HEK293 (cell line): ENCODE results near the gene HLA-DPB1.

Experiments used
- CTCF ChIA-PET: fragments of 350-600 bp; formaldehyde crosslinking; extraction: SDS; loops from one replicate; lab custom pipeline; 2021; ENCODE audit warnings: antibody characterized with exemption; lab: Yijun Ruan, JAX
- POLR2A ChIA-PET: fragments of 300-600 bp; formaldehyde crosslinking; extraction: SDS; loops from one replicate; lab custom pipeline; 2020; ENCODE audit warnings: antibody characterized with exemption, inconsistent platforms; lab: Yijun Ruan, JAX
- H3K27ac ChIP-seq: fragments of 200-500 bp; sonication (Bioruptor generic); 2 replicates; pipeline ENCODE4 v1.5.1; 2014; ENCODE audit warnings: low read depth, low read length, control low read depth, inconsistent platforms; ENCODE audit errors: extremely low read depth
- H3K36me3 ChIP-seq, 2 experiments: fragments of 200-500 bp in 1 of 2; sonication (Bioruptor generic) in 1 of 2; 1 replicate in 1 of 2; 2 replicates in 1 of 2; pipeline ENCODE4 v1.5.1; 2014 to 2017; ENCODE audit warnings: inconsistent platforms in 2 of 2, low read length in 2 of 2; ENCODE audit not compliant: control insufficient read depth in 2 of 2, insufficient read depth in 1 of 2
- H3K4me1 ChIP-seq: fragments of 200-500 bp; sonication (Bioruptor generic); 2 replicates; pipeline ENCODE4 v1.5.1; 2014; ENCODE audit warnings: mild to moderate bottlenecking, low read length, inconsistent platforms; ENCODE audit not compliant: control insufficient read depth, insufficient read depth
- H3K4me3 ChIP-seq: 2 replicates; pipeline ENCODE4 v1.5.1; 2011; ENCODE audit warnings: low read depth, mild to moderate bottlenecking, control low read depth, low read length, moderate library complexity
- H3K9me3 ChIP-seq: fragments of 200-500 bp; sonication (Bioruptor generic); 2 replicates; pipeline ENCODE4 v1.5.1; 2014; ENCODE audit warnings: low read depth, low read length, inconsistent platforms; ENCODE audit not compliant: control insufficient read depth, insufficient read depth
- KLF1 ChIP-seq: fragments of 450-650 bp; formaldehyde crosslinking; IDR thresholded peaks from 2 replicates; pipeline ENCODE4 v1.5.1; 2016; ENCODE audit warnings: missing biosample characterization, missing genetic modification characterization
- MZF1 ChIP-seq: fragments of 450-650 bp; formaldehyde crosslinking; IDR thresholded peaks from 2 replicates; pipeline ENCODE4 v1.5.1; 2017; ENCODE audit warnings: missing biosample characterization, missing genetic modification characterization, borderline replicate concordance
- PRDM6 ChIP-seq: fragments of 450-650 bp; formaldehyde crosslinking; IDR thresholded peaks from 2 replicates; pipeline ENCODE4 v1.5.1; 2017; ENCODE audit warnings: missing biosample characterization, missing genetic modification characterization
- REST ChIP-seq: fragments of 450-650 bp; formaldehyde crosslinking; IDR thresholded peaks from 2 replicates; pipeline ENCODE4 v1.5.1; 2016; ENCODE audit warnings: missing biosample characterization, missing genetic modification characterization
- ZBTB20 ChIP-seq: fragments of 450-650 bp; formaldehyde crosslinking; IDR thresholded peaks from 2 replicates; pipeline ENCODE4 v1.5.1; 2016; ENCODE audit warnings: missing biosample characterization, missing genetic modification characterization
- ZBTB26 ChIP-seq: fragments of 450-650 bp; formaldehyde crosslinking; optimal IDR thresholded peaks from 2 replicates; pipeline ENCODE3; 2016; ENCODE audit warnings: missing biosample characterization, mild to moderate bottlenecking, missing genetic modification characterization
- ZBTB7A ChIP-seq: fragments of 450-650 bp; formaldehyde crosslinking; IDR thresholded peaks from 2 replicates; pipeline ENCODE4 v1.5.1; 2016; ENCODE audit warnings: low read depth, missing biosample characterization, missing genetic modification characterization
- ZFHX2 ChIP-seq: fragments of 450-650 bp; formaldehyde crosslinking; conservative IDR thresholded peaks from 2 replicates; pipeline ENCODE4 v1.5.1; 2016; ENCODE audit warnings: missing biosample characterization, missing genetic modification characterization
- ZIC2 ChIP-seq: fragments of 450-650 bp; formaldehyde crosslinking; IDR thresholded peaks from 2 replicates; pipeline ENCODE4 v1.5.1; 2016; ENCODE audit warnings: missing biosample characterization, missing genetic modification characterization
- ZNF112 ChIP-seq: fragments of 450-650 bp; formaldehyde crosslinking; IDR thresholded peaks from 2 replicates; pipeline ENCODE4 v1.5.0; 2017; ENCODE audit warnings: missing biosample characterization, missing genetic modification characterization
- ZNF132 ChIP-seq: fragments of 450-650 bp; formaldehyde crosslinking; IDR thresholded peaks from 2 replicates; pipeline ENCODE4 v1.5.1; 2017; ENCODE audit warnings: missing biosample characterization, missing genetic modification characterization, borderline replicate concordance
- ZNF169 ChIP-seq: fragments of 450-650 bp; formaldehyde crosslinking; IDR thresholded peaks from 2 replicates; pipeline ENCODE4 v1.5.1; 2016; ENCODE audit warnings: missing biosample characterization, missing genetic modification characterization
- ZNF366 ChIP-seq: fragments of 450-650 bp; formaldehyde crosslinking; conservative IDR thresholded peaks from 2 replicates; pipeline ENCODE4 v1.5.1; 2016; ENCODE audit warnings: missing biosample characterization, missing genetic modification characterization
- ZNF391 ChIP-seq: fragments of 450-650 bp; formaldehyde crosslinking; IDR thresholded peaks from 2 replicates; pipeline ENCODE4 v1.5.1; 2016; ENCODE audit warnings: low read depth, missing biosample characterization, missing genetic modification characterization, borderline replicate concordance
- ZNF473 ChIP-seq: fragments of 450-650 bp; formaldehyde crosslinking; IDR thresholded peaks from 2 replicates; pipeline ENCODE4 v1.5.1; 2017; ENCODE audit warnings: missing biosample characterization, missing genetic modification characterization
- ZNF48 ChIP-seq: fragments of 450-650 bp; formaldehyde crosslinking; IDR thresholded peaks from 2 replicates; pipeline ENCODE4 v1.5.1; 2016; ENCODE audit warnings: missing biosample characterization, missing genetic modification characterization
- ZNF654 ChIP-seq: fragments of 450-650 bp; formaldehyde crosslinking; IDR thresholded peaks from 2 replicates; pipeline ENCODE4 v1.5.1; 2016; ENCODE audit warnings: low read depth, missing biosample characterization, missing genetic modification characterization
- ZNF658 ChIP-seq: fragments of 450-650 bp; formaldehyde crosslinking; IDR thresholded peaks from 2 replicates; pipeline ENCODE4; 2016; ENCODE audit warnings: missing biosample characterization, missing genetic modification characterization
- ZNF660 ChIP-seq: fragments of 450-650 bp; IDR thresholded peaks from 2 replicates; pipeline ENCODE4 v1.5.1; 2018; ENCODE audit warnings: missing biosample characterization, mild to moderate bottlenecking, missing genetic modification characterization
- ZNF677 ChIP-seq: fragments of 450-650 bp; IDR thresholded peaks from 2 replicates; pipeline ENCODE4 v1.5.0; 2018; ENCODE audit warnings: missing biosample characterization, mild to moderate bottlenecking, missing genetic modification characterization, moderate library complexity
- TF ChIP-seq, protein P1 (sequence below): fragments of 450-650 bp; formaldehyde crosslinking; IDR thresholded peaks from 2 replicates; pipeline ENCODE4 v1.5.1; 2016; ENCODE audit warnings: missing biosample characterization, missing genetic modification characterization
- TF ChIP-seq, protein P2 (sequence below): fragments of 450-650 bp; formaldehyde crosslinking; IDR thresholded peaks from 2 replicates; pipeline ENCODE4 v1.5.1; 2016; ENCODE audit warnings: missing biosample characterization, missing genetic modification characterization
- TF ChIP-seq, protein P3 (sequence below): fragments of 450-650 bp; formaldehyde crosslinking; IDR thresholded peaks from 2 replicates; pipeline ENCODE4 v1.5.1; 2016; ENCODE audit warnings: missing biosample characterization, missing genetic modification characterization

Gene HLA-DPB1

GRCh38 chr6:33052627-33053026 is 23.2 kb upstream of the HLA-DPB1 start:
- ChIA-PET CTCF (interaction anchor here (0.9 kb wide), 1 partner anchor 72 kb away, joined by 6 read pairs; no protein-coding TSS in a partner anchor), POLR2A (interaction anchor here (1.0 kb wide), 1 partner anchor 28 kb away, joined by 3 read pairs; no protein-coding TSS in a partner anchor)
- TF ChIP-seq ZNF677 (tag by site-specific recombination) (no peak), ZNF112 (tag by site-specific recombination) (no peak), ZNF473 (tag by site-specific recombination) (no peak), MZF1 (tag by site-specific recombination) (no peak), ZBTB26 (no peak), REST (no peak)
- Histone ChIP-seq H3K36me3 (no peaks in the 10 kb centered on the region), H3K27ac (no peak overlapping the region), H3K4me3 (no peak overlapping the region), H3K4me1 (no peaks in the 10 kb centered on the region), H3K9me3 (no peaks in the 10 kb centered on the region)

GRCh38 chr6:33053230-33053629 is 22.6 kb upstream of the HLA-DPB1 start:
- no peak overlapping the region for H3K4me3 ChIP-seq
- no peak overlapping the region for H3K27ac ChIP-seq
- H3K36me3 ChIP-seq: no peaks in the 10 kb centered on the region
- POLR2A ChIA-PET: interaction anchor here (1.0 kb wide), 1 partner anchor 27 kb away, joined by 3 read pairs; no protein-coding TSS in a partner anchor
- CTCF ChIA-PET: interaction anchor here (0.9 kb wide), 1 partner anchor 71 kb away, joined by 6 read pairs; no protein-coding TSS in a partner anchor
- no peaks in the 10 kb centered on the region for H3K9me3 ChIP-seq
- no peaks in the 10 kb centered on the region for H3K4me1 ChIP-seq
- TF ChIP-seq PRDM6 (tag by site-specific recombination) (peak; percentile 51; the same call in 1 of the 2 replicates), ZIC2 (tag by site-specific recombination) (no peak), ZFHX2 (no peak), ZNF169 (no peak), ZNF658 (tag by site-specific recombination) (no peak), ZNF391 (tag by site-specific recombination) (no peak), KLF1 (tag by site-specific recombination) (no peak), ZNF366 (no peak), ZNF132 (tag by site-specific recombination) (no peak), ZBTB7A (tag by site-specific recombination) (no peak), ZNF654 (no peak), ZNF660 (tag by site-specific recombination) (0 out of 2 replicates have a peak, but pooled peaks have one; percentile 16), ZNF48 (tag by site-specific recombination) (no peak), ZBTB20 (tag by site-specific recombination) (no peak), ZNF112 (tag by site-specific recombination) (0 out of 2 replicates have a peak, but pooled peaks have one; percentile 16)
- TF ChIP-seq, protein P1, sequence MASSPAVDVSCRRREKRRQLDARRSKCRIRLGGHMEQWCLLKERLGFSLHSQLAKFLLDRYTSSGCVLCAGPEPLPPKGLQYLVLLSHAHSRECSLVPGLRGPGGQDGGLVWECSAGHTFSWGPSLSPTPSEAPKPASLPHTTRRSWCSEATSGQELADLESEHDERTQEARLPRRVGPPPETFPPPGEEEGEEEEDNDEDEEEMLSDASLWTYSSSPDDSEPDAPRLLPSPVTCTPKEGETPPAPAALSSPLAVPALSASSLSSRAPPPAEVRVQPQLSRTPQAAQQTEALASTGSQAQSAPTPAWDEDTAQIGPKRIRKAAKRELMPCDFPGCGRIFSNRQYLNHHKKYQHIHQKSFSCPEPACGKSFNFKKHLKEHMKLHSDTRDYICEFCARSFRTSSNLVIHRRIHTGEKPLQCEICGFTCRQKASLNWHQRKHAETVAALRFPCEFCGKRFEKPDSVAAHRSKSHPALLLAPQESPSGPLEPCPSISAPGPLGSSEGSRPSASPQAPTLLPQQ (tag by site-specific recombination): peak; percentile 33; the same call in 1 of the 2 replicates
- TF ChIP-seq, protein P2, sequence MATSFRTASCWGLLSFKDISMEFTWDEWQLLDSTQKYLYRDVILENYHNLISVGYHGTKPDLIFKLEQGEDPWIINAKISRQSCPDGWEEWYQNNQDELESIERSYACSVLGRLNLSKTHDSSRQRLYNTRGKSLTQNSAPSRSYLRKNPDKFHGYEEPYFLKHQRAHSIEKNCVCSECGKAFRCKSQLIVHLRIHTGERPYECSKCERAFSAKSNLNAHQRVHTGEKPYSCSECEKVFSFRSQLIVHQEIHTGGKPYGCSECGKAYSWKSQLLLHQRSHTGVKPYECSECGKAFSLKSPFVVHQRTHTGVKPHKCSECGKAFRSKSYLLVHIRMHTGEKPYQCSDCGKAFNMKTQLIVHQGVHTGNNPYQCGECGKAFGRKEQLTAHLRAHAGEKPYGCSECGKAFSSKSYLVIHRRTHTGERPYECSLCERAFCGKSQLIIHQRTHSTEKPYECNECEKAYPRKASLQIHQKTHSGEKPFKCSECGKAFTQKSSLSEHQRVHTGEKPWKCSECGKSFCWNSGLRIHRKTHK (tag by site-specific recombination): 0 out of 2 replicates have a peak, but pooled peaks have one; percentile 34
- TF ChIP-seq, protein P3, sequence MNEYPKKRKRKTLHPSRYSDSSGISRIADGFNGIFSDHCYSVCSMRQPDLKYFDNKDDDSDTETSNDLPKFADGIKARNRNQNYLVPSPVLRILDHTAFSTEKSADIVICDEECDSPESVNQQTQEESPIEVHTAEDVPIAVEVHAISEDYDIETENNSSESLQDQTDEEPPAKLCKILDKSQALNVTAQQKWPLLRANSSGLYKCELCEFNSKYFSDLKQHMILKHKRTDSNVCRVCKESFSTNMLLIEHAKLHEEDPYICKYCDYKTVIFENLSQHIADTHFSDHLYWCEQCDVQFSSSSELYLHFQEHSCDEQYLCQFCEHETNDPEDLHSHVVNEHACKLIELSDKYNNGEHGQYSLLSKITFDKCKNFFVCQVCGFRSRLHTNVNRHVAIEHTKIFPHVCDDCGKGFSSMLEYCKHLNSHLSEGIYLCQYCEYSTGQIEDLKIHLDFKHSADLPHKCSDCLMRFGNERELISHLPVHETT (tag by site-specific recombination): 0 out of 2 replicates have a peak, but pooled peaks have one; percentile 37
